Testis (tissue), 3 donors: ENCODE measurements around the gene CHRM4. TPM values are rescaled to one million over a fixed set of nuclear protein-coding genes. Genes with fewer than 3 reads are reported as not detected.
"Not testable (repeated sequence)": the region's sequence is repeated elsewhere in the genome, so short reads cannot be mapped to it uniquely, and the experiment has no call there.

Experiments used
- DNase-seq: peaks from one replicate; pipeline ENCODE4 v3.0.0-alpha.2; 2019
- H3K27ac ChIP-seq, 2 donors: fragments of 200-600 bp; sonication (generic); one replicate each; pipeline ENCODE4 v1.5.1; 2019
- H3K27me3 ChIP-seq: fragments of 200-600 bp; sonication (generic); one replicate; pipeline ENCODE4 v1.5.1; 2019
- H3K36me3 ChIP-seq: fragments of 200-600 bp; sonication (generic); one replicate; pipeline ENCODE4 v1.5.1; 2017; ENCODE audit warnings: low read depth; ENCODE audit errors: missing control alignments
- H3K4me1 ChIP-seq: fragments of 200-600 bp; sonication (generic); one replicate; pipeline ENCODE4 v1.5.1; 2019
- H3K4me3 ChIP-seq, 2 donors: fragments of 200-600 bp; sonication (generic); one replicate each; pipeline ENCODE4 v1.5.1; 2017 to 2019
- H3K9me3 ChIP-seq: fragments of 200-600 bp; sonication (generic); one replicate; pipeline ENCODE4 v1.5.1; 2017
- POLR2A ChIP-seq: fragments of 450-650 bp; IDR thresholded peaks from one replicate; pipeline ENCODE4 v1.6.1; 2017; ENCODE audit warnings: antibody characterized with exemption, mild to moderate bottlenecking, moderate library complexity
- WGBS, 2 donors: methylation state at CpG; one replicate each; pipeline ENCODE4 v1.1.5; 2018; 5-methylcytosine and 5-hydroxymethylcytosine counted together
- intact Hi-C: fragments of 100-400 bp; cut with DNase I; formaldehyde crosslinking; loops from one replicate; pipeline ENCODE4 v1.15.1; 2023; ENCODE audit warnings: low total_unique reads
- polyA plus RNA-seq: library from polyadenylated mRNA; stranded (reverse); fragments of 350-450 nt; fragmentation: Illumina TruSeq; extraction: RNeasy Lipid Tissue Mini Kit (QIAGEN cat#74804); gene quantifications from one replicate; pipeline ENCODE4 v1.2.3, GENCODE V29; 2014; ENCODE audit warnings: low read depth, low replicate concordance; ENCODE audit not compliant: insufficient read depth
- total RNA-seq, 2 donors: library from RNA; depleted of rRNA; stranded (reverse); fragments of >200 nt; gene quantifications; one replicate each; pipeline ENCODE4 v1.2.3, GENCODE V29; 2016
- TF ChIP-seq, protein P1 (sequence below), 3 experiments: fragments of 450-650 bp in 2 of 3; fragments of 200-600 bp in 1 of 3; sonication (generic) in 1 of 3; IDR thresholded peaks; one replicate each; pipeline ENCODE4 v1.5.1; 2016 to 2019; ENCODE audit warnings: antibody characterized with exemption in 3 of 3, mild to moderate bottlenecking in 2 of 3, moderate library complexity in 1 of 3

CHRM4 gene
- total and polyA plus RNA-seq, 3 donors from 2014 or later = 7.2 to 19.5 (median 13.5) TPM

DNA sequence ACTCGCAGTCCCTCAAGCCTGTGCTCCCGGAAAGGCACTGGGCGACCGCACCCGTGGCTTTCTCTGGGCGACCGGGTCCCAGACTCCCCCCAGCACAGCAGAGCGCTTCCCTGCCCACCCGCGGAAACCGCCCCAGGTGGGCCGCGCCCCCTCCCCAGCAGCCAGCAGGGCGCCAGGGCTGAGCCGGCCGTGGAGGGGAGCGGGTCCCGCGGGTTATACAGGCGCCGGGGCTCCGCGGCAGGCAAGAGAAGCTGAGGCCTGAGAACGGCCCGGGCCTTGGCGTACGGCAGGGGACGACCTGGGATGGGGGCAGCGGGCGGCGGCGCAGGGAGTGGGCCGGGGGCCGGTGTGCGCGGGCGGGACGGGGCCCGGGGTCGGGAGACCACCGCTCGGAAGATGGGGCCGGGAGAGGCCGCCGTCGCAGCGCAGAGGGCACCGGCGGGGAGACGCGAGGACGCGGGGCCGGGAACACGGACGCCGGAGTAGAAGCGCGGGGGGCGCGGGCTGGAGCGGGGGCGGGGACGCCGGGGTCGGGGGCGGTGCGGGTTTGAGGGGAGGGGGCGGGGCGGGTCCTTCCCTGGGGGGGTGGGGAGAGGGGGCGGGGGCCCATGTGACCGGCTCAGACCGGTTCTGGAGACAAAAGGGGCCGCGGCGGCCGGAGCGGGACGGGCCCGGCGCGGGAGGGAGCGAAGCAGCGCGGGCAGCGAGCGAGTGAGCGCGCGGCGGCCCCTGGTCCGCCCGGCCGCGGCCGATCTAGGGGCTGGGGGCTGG is 10.3 kb downstream of the CHRM4 start, which contains the start of gene MDK:
TSS of gene MDK (plus strand) at position 622 of the 771 bp plus-strand sequence. CDS start 389 bp downstream, outside the sequence.
- DNase-seq = no peak
- Histone ChIP-seq H3K27me3 (no peaks in the 10 kb centered on the region), H3K4me1 (peaks cover 11% of the 10 kb centered on the region), H3K9me3 (no peaks in the 10 kb centered on the region), H3K27ac (peak within 1 kb of the TSS; percentile 68 to 79), H3K4me3 (peak within 1 kb of the TSS; percentile 58 to 68), H3K36me3 (no peaks in the 10 kb centered on the region)
- TF ChIP-seq POLR2A = no peak
- TF ChIP-seq, protein P1, sequence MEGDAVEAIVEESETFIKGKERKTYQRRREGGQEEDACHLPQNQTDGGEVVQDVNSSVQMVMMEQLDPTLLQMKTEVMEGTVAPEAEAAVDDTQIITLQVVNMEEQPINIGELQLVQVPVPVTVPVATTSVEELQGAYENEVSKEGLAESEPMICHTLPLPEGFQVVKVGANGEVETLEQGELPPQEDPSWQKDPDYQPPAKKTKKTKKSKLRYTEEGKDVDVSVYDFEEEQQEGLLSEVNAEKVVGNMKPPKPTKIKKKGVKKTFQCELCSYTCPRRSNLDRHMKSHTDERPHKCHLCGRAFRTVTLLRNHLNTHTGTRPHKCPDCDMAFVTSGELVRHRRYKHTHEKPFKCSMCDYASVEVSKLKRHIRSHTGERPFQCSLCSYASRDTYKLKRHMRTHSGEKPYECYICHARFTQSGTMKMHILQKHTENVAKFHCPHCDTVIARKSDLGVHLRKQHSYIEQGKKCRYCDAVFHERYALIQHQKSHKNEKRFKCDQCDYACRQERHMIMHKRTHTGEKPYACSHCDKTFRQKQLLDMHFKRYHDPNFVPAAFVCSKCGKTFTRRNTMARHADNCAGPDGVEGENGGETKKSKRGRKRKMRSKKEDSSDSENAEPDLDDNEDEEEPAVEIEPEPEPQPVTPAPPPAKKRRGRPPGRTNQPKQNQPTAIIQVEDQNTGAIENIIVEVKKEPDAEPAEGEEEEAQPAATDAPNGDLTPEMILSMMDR (IDR thresholded peaks at IDR 0.05) = no peak
- intact Hi-C loops = no loop called here
- 0 to 1% methylated on average over 10 to 58 of the region's 96 CpGs for WGBS, 2 donors

DNA sequence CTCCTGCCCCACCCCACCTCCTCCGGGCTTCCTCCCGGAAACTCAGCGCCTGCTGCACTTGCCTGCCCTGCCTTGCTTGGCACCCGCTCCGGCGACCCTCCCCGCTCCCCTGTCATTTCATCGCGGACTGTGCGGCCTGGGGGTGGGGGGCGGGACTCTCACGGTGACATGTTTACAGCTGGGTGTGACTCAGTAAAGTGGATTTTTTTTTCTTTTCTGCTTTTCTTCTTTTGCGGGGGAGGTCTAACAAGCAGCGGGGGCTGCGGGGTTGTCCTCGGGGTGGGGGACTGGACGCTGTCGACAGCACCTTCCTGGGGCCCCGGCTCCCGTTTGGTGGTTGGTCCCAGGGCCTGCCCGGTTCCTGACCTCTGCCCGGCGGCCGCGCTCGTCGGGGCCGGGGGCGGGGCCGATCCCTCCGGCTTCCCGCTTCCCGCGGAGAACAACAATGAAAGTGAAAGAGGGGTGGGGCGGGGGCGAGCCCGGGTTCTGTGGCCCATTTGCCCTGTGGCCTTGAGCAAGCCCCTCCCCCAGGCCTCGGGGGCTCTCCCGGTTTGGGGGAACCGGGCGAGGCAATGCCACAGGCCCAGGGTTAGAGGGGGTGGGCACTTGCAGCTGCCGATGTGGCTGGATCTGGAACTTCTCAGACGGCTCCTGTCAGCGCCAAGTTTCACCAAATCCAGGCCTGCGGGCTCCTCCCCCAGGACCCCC is 11.1 kb downstream of the CHRM4 start:
- no peaks in the 10 kb centered on the region for H3K9me3 ChIP-seq
- H3K27ac ChIP-seq = peak overlapping the region; percentile 68 to 79
- no peaks in the 10 kb centered on the region for H3K36me3 ChIP-seq
- no peaks in the 10 kb centered on the region for H3K27me3 ChIP-seq
- TF ChIP-seq POLR2A = no peak
- TF ChIP-seq, protein P1 (IDR thresholded peaks at IDR 0.05) = no peak
- intact Hi-C loops = no loop called here
- H3K4me3 ChIP-seq = peak overlapping the region; percentile 58 to 68
- peak; percentile 62 for DNase-seq
- 2% methylated on average over 20 to 40 of the region's 45 CpGs for WGBS, 2 donors
- H3K4me1 ChIP-seq = peaks cover 11% of the 10 kb centered on the region

DNA sequence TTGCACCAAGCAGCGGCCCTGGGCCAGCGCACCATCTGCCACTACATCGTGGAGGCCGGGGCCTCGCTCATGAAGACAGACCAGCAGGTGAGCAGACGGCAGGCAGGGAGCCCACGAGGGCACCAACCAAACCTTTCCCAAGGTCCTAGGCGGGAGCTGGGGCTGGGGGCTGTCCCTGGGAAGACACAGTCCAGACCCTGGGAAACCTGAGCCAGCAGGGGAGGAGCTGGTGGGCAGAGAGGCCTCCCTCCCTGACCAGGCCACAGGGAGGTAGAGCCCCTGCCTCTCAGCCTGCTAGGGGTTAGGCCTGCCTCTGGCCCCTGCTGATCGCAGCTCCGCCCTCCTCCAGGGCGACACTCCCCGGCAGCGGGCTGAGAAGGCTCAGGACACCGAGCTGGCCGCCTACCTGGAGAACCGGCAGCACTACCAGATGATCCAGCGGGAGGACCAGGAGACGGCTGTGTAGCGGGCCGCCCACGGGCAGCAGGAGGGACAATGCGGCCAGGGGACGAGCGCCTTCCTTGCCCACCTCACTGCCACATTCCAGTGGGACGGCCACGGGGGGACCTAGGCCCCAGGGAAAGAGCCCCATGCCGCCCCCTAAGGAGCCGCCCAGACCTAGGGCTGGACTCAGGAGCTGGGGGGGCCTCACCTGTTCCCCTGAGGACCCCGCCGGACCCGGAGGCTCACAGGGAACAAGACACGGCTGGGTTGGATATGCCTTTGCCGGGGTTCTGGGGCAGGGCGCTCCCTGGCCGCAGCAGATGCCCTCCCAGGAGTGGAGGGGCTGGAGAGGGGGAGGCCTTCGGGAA is 11.9 kb downstream of the CHRM4 start:
- intact Hi-C loops, H3K9me3 ChIP-seq, DNase-seq, H3K27me3 ChIP-seq, H3K36me3 ChIP-seq: not testable (repeated sequence)
- peaks cover 11% of the 10 kb centered on the region for H3K4me1 ChIP-seq
- peak overlapping the region; percentile 68 to 79 for H3K27ac ChIP-seq
- peak overlapping the region in 1 of 2 donors; percentile 68 for H3K4me3 ChIP-seq
- 62 to 74% methylated on average over 11 to 33 of the region's 36 CpGs for WGBS, 2 donors

DNA sequence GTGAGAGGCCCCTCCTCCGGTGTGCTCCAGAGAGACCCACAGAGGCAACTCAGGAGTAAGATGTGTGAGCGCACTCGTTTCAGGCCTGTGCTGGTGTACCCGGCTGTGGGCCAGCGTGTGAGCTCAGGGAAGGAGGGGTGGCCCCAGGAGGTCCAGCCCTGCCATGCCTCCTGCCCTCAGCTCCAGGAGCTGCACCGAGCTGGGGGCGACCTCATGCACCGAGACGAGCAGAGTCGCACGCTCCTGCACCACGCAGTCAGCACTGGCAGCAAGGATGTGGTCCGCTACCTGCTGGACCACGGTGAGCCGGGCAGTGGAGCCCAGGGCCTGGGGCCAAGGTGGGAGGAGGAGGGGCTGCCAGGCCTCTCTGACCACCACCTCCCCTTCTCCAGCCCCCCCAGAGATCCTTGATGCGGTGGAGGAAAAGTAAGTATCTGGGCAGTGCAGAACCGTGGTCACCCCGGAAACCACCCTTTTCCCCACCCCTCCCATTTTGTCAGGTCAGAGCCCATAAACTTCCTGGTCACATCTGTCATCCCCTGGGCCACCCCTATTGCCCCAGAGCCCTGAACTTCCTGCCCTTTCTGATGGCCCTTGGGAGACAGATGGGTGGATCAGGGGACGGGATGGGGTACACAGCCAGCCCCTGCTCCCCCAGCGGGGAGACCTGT is 12.6 kb downstream of the CHRM4 start:
- peaks cover 11% of the 10 kb centered on the region for H3K4me1 ChIP-seq
- no peak for TF ChIP-seq POLR2A
- TF ChIP-seq, protein P1 (IDR thresholded peaks at IDR 0.05) = no peak
- no peaks in the 10 kb centered on the region for H3K36me3 ChIP-seq
- H3K4me3 ChIP-seq = no peak overlapping the region
- intact Hi-C loops = no loop called here
- H3K27me3 ChIP-seq = no peaks in the 10 kb centered on the region
- H3K9me3 ChIP-seq = no peaks in the 10 kb centered on the region
- no peak overlapping the region for H3K27ac ChIP-seq
- WGBS, 2 donors = 81% methylated on average over 11 to 20 of the region's 20 CpGs
- DNase-seq = no peak
